ENCODE measurements around the gene HTT-AS.

- no peak for TF ChIP-seq EZH2phosphoT487 (conservative IDR thresholded peaks at IDR 0.05; ENCODE audit: low read length)
- TF ChIP-seq CTCF (IDR thresholded peaks at IDR 0.05; ENCODE audit: insufficient read depth, low read length, poor library complexity, severe bottlenecking), result no peak
Measured at GRCh38 chr4:3022112-3022511, 52.2 kb downstream of the HTT-AS start.
